Right hindlimb (tissue), 1 donor: ENCODE results near the gene HTR3C.
"Not testable (repeated sequence)": the region's sequence is repeated elsewhere in the genome, so short reads cannot be mapped to it uniquely, and the experiment has no call there.

Experiments
- DNase-seq: peaks from one replicate; pipeline ENCODE4 v3.0.0-alpha.2; 2018

HTR3C gene

GRCh38 chr3:184031187-184031792, 21.6 kb upstream of the HTR3C start, which contains the start of gene HTR3D:
HTR3D (plus strand) TSS chr3:184031742; CDS start chr3:184031742, 0 bp downstream.
- DNase-seq, result no peak

- no peak for DNase-seq
These were observed 15.0 kb upstream of the HTR3C start for GRCh38 chr3:184037816-184038215.

DNA sequence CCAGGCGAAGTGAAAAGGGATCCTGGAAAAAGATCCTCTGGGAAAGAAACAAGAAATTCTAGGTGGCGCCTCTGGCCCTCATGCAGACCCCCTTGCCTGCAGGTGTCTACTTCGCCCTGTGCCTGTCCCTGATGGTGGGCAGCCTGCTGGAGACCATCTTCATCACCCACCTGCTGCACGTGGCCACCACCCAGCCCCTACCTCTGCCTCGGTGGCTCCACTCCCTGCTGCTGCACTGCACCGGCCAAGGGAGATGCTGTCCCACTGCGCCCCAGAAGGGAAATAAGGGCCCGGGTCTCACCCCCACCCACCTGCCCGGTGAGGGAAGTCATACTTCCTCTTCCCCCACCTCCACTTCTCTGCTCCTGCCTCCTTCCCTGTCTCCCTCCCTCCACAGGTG, 14.5 kb upstream of the HTR3C start:
- DNase-seq, result not testable (repeated sequence)

GRCh38 chr3:184039414-184039813, 13.4 kb upstream of the HTR3C start:
- no peak for DNase-seq

DNA sequence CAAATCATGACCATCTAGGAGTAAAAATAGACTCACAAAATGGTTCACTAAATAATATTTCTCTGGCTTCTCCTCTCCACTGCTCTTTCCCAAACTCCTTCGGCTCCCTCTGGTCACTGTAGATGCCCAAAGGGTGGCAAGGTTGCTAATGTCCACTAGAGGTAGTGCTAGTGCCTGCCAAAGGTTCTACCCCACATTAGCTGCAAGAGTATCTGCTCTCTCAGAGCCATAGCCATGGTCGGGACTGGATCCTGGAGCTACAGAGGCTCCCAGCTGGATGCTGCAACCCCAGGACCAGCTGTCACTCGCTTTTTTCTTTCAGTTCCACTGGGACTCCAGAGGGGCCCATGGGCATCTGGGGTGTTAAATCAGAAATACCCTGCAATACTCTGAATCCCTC, 12.8 kb upstream of the HTR3C start:
- DNase-seq, result no peak

DNA sequence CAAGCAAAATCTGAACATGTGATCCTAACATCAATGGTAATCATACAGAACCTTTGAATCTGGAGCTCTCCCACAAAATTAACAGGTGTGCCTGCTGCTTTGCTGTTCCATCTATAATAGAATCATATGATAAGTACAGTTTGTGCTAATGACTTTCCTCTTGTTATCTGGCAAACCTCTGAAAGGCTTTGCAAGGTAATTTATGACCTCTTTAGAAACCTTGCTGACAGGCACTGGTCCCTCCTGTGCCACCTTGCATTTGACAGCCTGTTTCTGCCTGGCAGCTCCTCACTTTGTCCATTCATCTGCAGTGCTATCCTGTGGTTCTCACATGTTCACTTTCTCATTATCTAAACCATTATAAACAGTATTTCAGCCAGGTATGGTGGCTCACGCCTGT, 10.2 kb upstream of the HTR3C start:
- DNase-seq, result no peak

DNA sequence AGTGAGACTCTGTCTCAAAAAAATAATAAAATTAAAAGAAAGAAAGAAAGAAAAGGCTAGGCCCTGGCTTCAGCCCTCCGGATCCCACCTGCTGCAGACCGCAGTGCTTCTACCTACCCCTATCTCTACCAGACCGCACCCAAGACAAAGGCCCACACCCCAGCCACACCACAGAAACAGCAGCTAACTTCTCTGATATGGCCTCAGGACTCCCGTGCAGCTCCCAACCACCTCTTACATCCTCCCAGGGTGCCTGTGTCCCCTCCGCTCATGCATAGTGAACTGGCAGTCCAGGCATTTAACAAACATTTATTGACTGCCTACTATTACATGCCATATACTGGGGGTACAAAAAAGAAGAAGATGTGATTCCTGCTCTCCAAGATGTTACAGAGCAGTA, 6.9 kb upstream of the HTR3C start:
- no peak for DNase-seq

GRCh38 chr3:184050217-184050847, 2.5 kb upstream of the HTR3C start:
- DNase-seq, result no peak

GRCh38 chr3:184058029-184058428, 5.2 kb downstream of the HTR3C start:
- DNase-seq, result no peak

- no peak for DNase-seq
These were observed 6.6 kb downstream of the HTR3C start for GRCh38 chr3:184059424-184059823.

DNA sequence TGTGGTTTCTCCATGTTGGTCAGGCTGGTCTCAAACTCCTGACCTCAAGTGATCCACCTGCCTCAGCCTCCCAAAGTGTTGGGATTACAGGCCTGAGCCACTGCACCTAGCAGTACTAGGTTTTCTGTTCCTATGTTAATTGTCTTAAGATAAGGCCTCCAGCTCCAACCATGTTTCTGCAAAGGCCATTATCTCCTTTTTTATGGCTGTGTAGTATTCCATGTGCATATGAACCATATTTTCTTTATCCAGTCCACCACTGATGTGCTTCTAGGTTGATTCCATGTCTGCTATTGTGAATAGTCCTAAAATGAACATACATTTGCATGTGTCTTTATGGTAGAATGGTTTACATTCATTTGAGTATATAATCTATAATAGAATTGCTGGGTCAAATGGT, 9.8 kb downstream of the HTR3C start:
- no peak for DNase-seq

DNA sequence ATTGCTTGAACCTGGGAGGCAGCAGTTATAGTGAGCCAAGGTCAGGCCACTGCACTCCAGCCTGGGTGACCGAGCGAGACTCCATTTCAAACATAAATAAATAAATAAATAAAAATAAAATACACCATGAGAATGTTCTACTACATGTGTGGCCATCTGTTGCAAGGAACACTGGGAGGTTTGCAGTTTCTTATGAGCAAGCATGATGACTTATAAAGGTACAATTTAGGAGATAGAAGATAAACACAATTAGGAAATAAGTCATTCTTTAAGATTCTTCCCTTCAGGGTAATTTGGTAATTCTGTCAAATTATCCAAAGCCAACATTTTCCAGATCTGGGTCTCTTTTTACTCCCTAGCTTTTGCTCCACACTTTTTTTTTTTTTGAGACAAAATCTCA, 13.4 kb downstream of the HTR3C start:
- no peak for DNase-seq

DNA sequence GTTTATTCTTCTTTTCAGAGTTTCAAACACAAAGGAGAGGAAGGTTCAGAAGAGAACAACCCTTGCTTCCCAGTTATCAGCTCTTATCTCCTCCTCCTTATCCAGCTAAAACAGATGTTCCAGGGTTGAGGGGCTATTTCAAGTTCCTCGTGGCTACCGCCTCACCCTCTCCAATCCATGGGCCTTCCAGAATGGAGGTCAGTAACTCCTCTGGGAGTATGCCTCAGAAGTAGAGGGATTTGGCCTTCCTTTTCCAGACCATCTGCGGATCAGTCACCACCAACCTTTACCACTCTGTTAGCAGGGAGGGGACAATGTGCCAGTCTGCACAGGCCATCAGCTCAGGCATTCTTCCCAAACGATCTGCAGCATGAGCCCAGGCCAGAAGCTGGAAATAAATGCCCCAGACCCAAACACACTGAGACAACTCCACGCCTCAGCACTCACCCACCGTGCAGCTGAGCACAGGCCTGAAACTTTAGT, 14.8 kb downstream of the HTR3C start:
- no peak for DNase-seq

DNA sequence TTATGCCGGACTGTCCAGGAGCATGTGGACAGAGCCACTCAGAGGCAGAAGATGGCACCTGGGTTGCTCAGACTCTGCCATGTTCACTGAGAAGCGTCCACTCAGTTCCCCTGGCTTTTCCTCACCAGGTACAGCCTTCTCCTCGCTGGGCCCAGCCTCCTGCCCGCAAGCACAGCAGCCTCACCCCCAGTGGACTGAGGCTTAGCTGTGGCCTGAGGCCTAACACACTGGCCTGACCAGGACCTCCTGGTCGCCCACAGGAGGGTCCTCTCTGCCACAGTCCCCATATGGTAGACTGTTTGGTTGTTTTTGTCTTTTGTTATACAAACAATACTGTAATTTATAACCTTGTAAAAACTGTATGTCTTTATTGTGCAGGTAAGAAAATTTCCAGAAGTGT, 15.5 kb downstream of the HTR3C start:
- no peak for DNase-seq

DNA sequence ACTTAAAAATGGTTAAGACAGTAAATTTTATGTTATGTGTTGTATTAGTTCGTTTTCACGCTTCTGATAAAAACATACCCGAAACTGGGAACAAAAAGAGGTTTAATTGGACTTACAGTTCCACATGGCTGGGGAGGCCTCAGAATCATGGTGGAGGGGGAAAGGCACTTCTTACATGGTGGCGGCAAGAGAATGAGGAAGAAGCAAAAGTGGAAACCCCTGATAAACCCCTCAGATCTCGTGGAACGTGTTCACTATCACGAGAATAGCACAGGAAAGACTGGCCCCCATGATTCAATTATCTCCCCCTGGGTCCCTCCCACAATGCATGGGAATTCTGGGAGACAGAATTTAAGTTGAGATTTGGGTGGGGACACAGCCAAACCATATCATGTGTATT, 18.3 kb downstream of the HTR3C start:
- not testable (repeated sequence) for DNase-seq

GRCh38 chr3:184073621-184074020, 20.8 kb downstream of the HTR3C start:
- DNase-seq, result no peak

DNA sequence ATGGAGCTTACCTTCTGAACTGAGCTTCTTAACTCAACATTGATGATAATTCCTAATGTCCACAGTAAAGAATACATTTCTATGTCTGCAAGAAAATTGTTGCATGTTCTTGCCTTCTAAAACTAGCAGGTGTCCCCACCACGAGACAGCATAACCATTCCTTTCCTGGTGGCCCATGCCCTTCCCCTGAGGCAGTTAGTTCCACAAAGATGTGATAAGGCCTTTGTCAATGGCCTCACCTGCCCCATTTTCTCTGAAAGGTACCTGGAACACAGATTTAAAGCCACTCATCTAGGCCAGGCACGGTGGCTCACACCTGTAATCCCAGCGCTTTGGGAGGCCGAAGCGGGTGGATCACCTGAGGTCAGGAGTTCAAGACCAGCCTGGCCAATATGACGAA, 23.1 kb downstream of the HTR3C start:
- DNase-seq, result no peak

GRCh38 chr3:184077881-184078280, 25.0 kb downstream of the HTR3C start:
- DNase-seq, result no peak

- DNase-seq, result no peak
These were observed 26.0 kb downstream of the HTR3C start for GRCh38 chr3:184078851-184079250.

GRCh38 chr3:184081116-184081830, 28.4 kb downstream of the HTR3C start:
- DNase-seq, result no peak

- DNase-seq, result no peak
These were observed 29.2 kb downstream of the HTR3C start for GRCh38 chr3:184082034-184082433.

- no peak for DNase-seq
These were observed 29.6 kb downstream of the HTR3C start for GRCh38 chr3:184082465-184082864.

- no peak for DNase-seq
These were observed 32.6 kb downstream of the HTR3C start for GRCh38 chr3:184085389-184085852.

- DNase-seq, result no peak
These were observed 39.4 kb downstream of the HTR3C start for GRCh38 chr3:184092199-184092598.
